B cell (primary cell): ENCODE data around the gene DNAI1. TPM values are rescaled to one million over a fixed set of nuclear protein-coding genes. Genes with fewer than 3 reads are reported as not detected.

Experiments
- ATAC-seq: fragments of 200-7000 bp; cut with Tn5 transposase; one replicate; pipeline ENCODE4 v1.10.0; 2021; ENCODE audit warnings: low read depth, mild to moderate bottlenecking, moderate number of reproducible peaks, moderate library complexity
- CTCF ChIA-PET: fragments of 350-600 bp; sonication (Branson Sonifier 250); formaldehyde crosslinking; loops from one replicate; lab custom pipeline; 2021; ENCODE audit warnings: antibody characterized with exemption, inconsistent platforms; lab: Charles Lee
- POLR2A ChIA-PET: fragments of 350-600 bp; sonication (Branson Sonifier 250); formaldehyde crosslinking; loops from one replicate; lab custom pipeline; 2021; ENCODE audit warnings: antibody characterized with exemption; lab: Charles Lee
- DNase-seq: peaks from one replicate; pipeline ENCODE4 v3.0.0; 2013
- H2AFZ ChIP-seq: 2 replicates; pipeline ENCODE4 v1.6.1; 2012; ENCODE audit warnings: mild to moderate bottlenecking, low read depth, low read length; ENCODE audit not compliant: insufficient read depth, poor library complexity, severe bottlenecking
- H3K27ac ChIP-seq, 2 donors: 1 replicate in 1 of 2; 2 replicates in 1 of 2; pipeline ENCODE4 v1.5.1; 2012 to 2013; ENCODE audit warnings: low read length in 2 of 2, mild to moderate bottlenecking in 2 of 2, moderate library complexity in 1 of 2
- H3K27me3 ChIP-seq, 4 experiments: fragments of 200-600 bp in 1 of 4; sonication (generic) in 1 of 4; replicated peaks in 1 of 4; 1 replicate in 2 of 4; 2 replicates in 2 of 4; pipeline versions ENCODE4 v1.6.1 to v1.7.0; 2013 to 2016; ENCODE audit warnings: low read length in 3 of 4, mild to moderate bottlenecking in 2 of 4, mixed read lengths in 1 of 4, moderate library complexity in 1 of 4; ENCODE audit not compliant: insufficient read depth in 4 of 4, control insufficient read depth in 3 of 4; ENCODE audit errors: control extremely low read depth in 1 of 4
- H3K36me3 ChIP-seq, 2 experiments: replicated peaks in 1 of 2; 1 replicate in 1 of 2; 2 replicates in 1 of 2; pipeline versions ENCODE4 v1.6.1 to v1.7.1; 2013; ENCODE audit warnings: low read length in 1 of 2; ENCODE audit not compliant: insufficient read depth in 2 of 2, control insufficient read depth in 1 of 2; ENCODE audit errors: control extremely low read depth in 1 of 2, extremely low read depth in 1 of 2
- H3K4me1 ChIP-seq, 2 donors: fragments of 200-600 bp in 1 of 2; sonication (generic) in 1 of 2; 1 replicate in 1 of 2; 2 replicates in 1 of 2; pipeline versions ENCODE4 v1.5.1 to v1.6.1; 2013 to 2017; ENCODE audit warnings: low read length in 2 of 2; ENCODE audit not compliant: control insufficient read depth in 2 of 2, insufficient read depth in 2 of 2
- H3K4me2 ChIP-seq: replicated peaks from 2 replicates; pipeline ENCODE3; 2012; ENCODE audit warnings: mild to moderate bottlenecking, low read depth, low read length; ENCODE audit not compliant: poor library complexity, severe bottlenecking
- H3K4me3 ChIP-seq, 5 experiments: fragments of 200-600 bp in 1 of 5; sonication (generic) in 1 of 5; 1 replicate in 3 of 5; 2 replicates in 2 of 5; pipeline versions ENCODE4 v1.5.1 to v1.7.0; 2011 to 2016; ENCODE audit warnings: low read length in 4 of 5, mild to moderate bottlenecking in 4 of 5, low read depth in 2 of 5, control low read depth in 1 of 5, moderate library complexity in 1 of 5; ENCODE audit not compliant: insufficient read depth in 1 of 5; ENCODE audit errors: control extremely low read depth in 1 of 5, extremely low read depth in 1 of 5
- H3K79me2 ChIP-seq: fragments of 200-600 bp; sonication (generic); one replicate; pipeline ENCODE4 v1.6.0; 2016; ENCODE audit warnings: low read length; ENCODE audit not compliant: control insufficient read depth, insufficient read depth
- H3K9ac ChIP-seq: fragments of 200-600 bp; sonication (generic); 2 replicates; pipeline ENCODE4 v1.6.1; 2017; ENCODE audit warnings: mild to moderate bottlenecking, low read length, moderate library complexity
- H3K9me3 ChIP-seq, 3 donors: one replicate each; pipeline versions ENCODE4 v1.6.1 to v1.7.1; 2013; ENCODE audit warnings: low read length in 2 of 3; ENCODE audit not compliant: control insufficient read depth in 2 of 3, insufficient read depth in 1 of 3; ENCODE audit errors: control extremely low read depth in 1 of 3
- H4K20me1 ChIP-seq: 2 replicates; pipeline ENCODE4 v1.6.0; 2012; ENCODE audit warnings: mild to moderate bottlenecking, low read length; ENCODE audit not compliant: insufficient read depth, control insufficient read depth, poor library complexity, severe bottlenecking
- H3K27ac Mint-ChIP-seq: one replicate; pipeline ENCODE4 v1.8.0; 2021; ENCODE audit warnings: mixed read lengths
- H3K27me3 Mint-ChIP-seq: one replicate; pipeline ENCODE4 v1.8.0; 2021; ENCODE audit warnings: mixed read lengths
- H3K4me1 Mint-ChIP-seq: one replicate; pipeline ENCODE4 v1.8.0; 2021; ENCODE audit warnings: mixed read lengths
- H3K4me3 Mint-ChIP-seq: one replicate; pipeline ENCODE4 v1.8.0; 2021; ENCODE audit warnings: mixed read lengths
- H3K9me3 Mint-ChIP-seq: one replicate; pipeline ENCODE4 v1.8.0; 2022; ENCODE audit warnings: mixed read lengths; ENCODE audit not compliant: insufficient read depth
- CTCF ChIP-seq: fragments of 200-600 bp; IDR thresholded peaks from one replicate; pipeline ENCODE4 v1.8.0; 2022; ENCODE audit warnings: antibody characterized with exemption, mild to moderate bottlenecking
- EZH2 ChIP-seq: IDR thresholded peaks from 2 replicates; pipeline ENCODE4 v1.6.1; 2012; ENCODE audit warnings: borderline replicate concordance, low read depth, mild to moderate bottlenecking, moderate library complexity, low read length; ENCODE audit not compliant: insufficient read depth, poor library complexity, severe bottlenecking
- WGBS: methylation state at CpG from one replicate; pipeline ENCODE4 v1.1.5; 2013; ENCODE audit warnings: missing lambda C conversion rate; ENCODE audit not compliant: insufficient coverage; 5-methylcytosine and 5-hydroxymethylcytosine counted together
- intact Hi-C: fragments of 100-400 bp; cut with micrococcal nuclease; formaldehyde crosslinking; loops from one replicate; pipeline ENCODE4 v1.10.0; 2022
- polyA plus RNA-seq: library from polyadenylated mRNA; depleted of rRNA; stranded (reverse); fragments of >200 nt; gene quantifications from 2 replicates; pipeline ENCODE4 v1.2.3, GENCODE V29; 2012
- total RNA-seq, 2 donors: library from RNA; stranded (reverse); fragments of 120-200 nt in 1 of 2; gene quantifications; 1 replicate in 1 of 2; 2 replicates in 1 of 2; pipeline versions ENCODE4 v1.2.3 to v1.2.4, GENCODE V29; 2013 to 2022

DNAI1 gene
- total and polyA plus RNA-seq, 2 donors (not counting 1 experiment from before 2014, with no cell fraction given), result not detected

- peaks cover 64% of the 10 kb centered on the region for H3K79me2 ChIP-seq
These were observed 4.0 kb upstream of the DNAI1 start for GRCh38 chr9:34454571-34455065.

More at GRCh38 chr9:34454571-34455065, 4.0 kb upstream of the DNAI1 start:
- Mint-ChIP-seq H3K9me3 (no peaks in the 10 kb centered on the region), H3K27me3 (no peaks in the 10 kb centered on the region), H3K4me1 (peaks cover 32% of the 10 kb centered on the region), H3K4me3 (no peak overlapping the region), H3K27ac (no peak overlapping the region)
- Histone ChIP-seq H3K4me2 (no peak overlapping the region), H4K20me1 (peaks cover 55% of the 10 kb centered on the region), H3K9me3 (peaks cover 0 to 4% (median 0%) of the 10 kb centered on the region in 3 donors), H2AFZ (no peak overlapping the region), H3K36me3 (no peaks in the 10 kb centered on the region), H3K4me3 (no peak overlapping the region), H3K27ac (no peak overlapping the region), H3K4me1 (peaks cover 14 to 21% of the 10 kb centered on the region in 2 donors), H3K27me3 (no peaks in the 10 kb centered on the region), H3K9ac (no peak overlapping the region)
- no peak for TF ChIP-seq EZH2
- TF ChIP-seq CTCF, result no peak
- no peak for DNase-seq
- ChIA-PET POLR2A (no interaction called here), CTCF (interaction anchor here (0.8 to 2.0 kb wide), 3 partner anchors 11 to 288 kb away, joined by 3 to 7 read pairs (median 5); no protein-coding TSS in a partner anchor)
- WGBS, result 71% methylated on average over 2 of the region's 3 CpGs
- no peak for ATAC-seq
- intact Hi-C loops, result loop anchor here (5.0 to 10.0 kb wide), 5 partner anchors 48 to 1273 kb away; partner anchors contain the start of gene UBE2R2
